Activated CD4-positive, alpha-beta memory T cell treated with anti-CD3 and anti-CD28 coated beads for 36 hours (primary cell): Measurements from ENCODE around the gene MYG1. TPM values are rescaled to one million over a fixed set of nuclear protein-coding genes. Genes with fewer than 3 reads are reported as not detected.

Source experiments
- CTCF ChIA-PET: fragments of 350-600 bp; sonication (Branson Sonifier 250); formaldehyde crosslinking; loops from one replicate; lab custom pipeline; 2021; ENCODE audit warnings: antibody characterized with exemption, inconsistent platforms; lab: Charles Lee
- POLR2A ChIA-PET: fragments of 350-600 bp; sonication (Branson Sonifier 250); formaldehyde crosslinking; loops from one replicate; lab custom pipeline; 2021; ENCODE audit warnings: antibody characterized with exemption; lab: Charles Lee
- DNase-seq: peaks from one replicate; pipeline ENCODE4 v3.0.0-alpha.2; 2020
- H3K27ac Mint-ChIP-seq: one replicate; pipeline ENCODE4 v1.8.0; 2021; ENCODE audit warnings: mixed read lengths
- H3K27me3 Mint-ChIP-seq: one replicate; pipeline ENCODE4 v1.8.0; 2021; ENCODE audit warnings: mixed read lengths
- H3K36me3 Mint-ChIP-seq: one replicate; pipeline ENCODE4 v1.8.0; 2021; ENCODE audit warnings: mixed read lengths
- H3K4me1 Mint-ChIP-seq: one replicate; pipeline ENCODE4 v1.8.0; 2021; ENCODE audit warnings: low read depth, mixed read lengths
- H3K4me3 Mint-ChIP-seq: one replicate; pipeline ENCODE4 v1.8.0; 2021; ENCODE audit warnings: mild to moderate bottlenecking, mixed read lengths
- H3K9me3 Mint-ChIP-seq: one replicate; pipeline ENCODE4 v1.8.0; 2021; ENCODE audit warnings: mixed read lengths
- intact Hi-C: fragments of 100-400 bp; cut with micrococcal nuclease; formaldehyde crosslinking; loops from one replicate; pipeline ENCODE4 v1.15.1; 2023
- total RNA-seq, 2 experiments: library from RNA; stranded (reverse); gene quantifications; one replicate each; pipeline ENCODE4 v1.2.3, GENCODE V29; 2021

The MYG1 gene
- total RNA-seq, 2 experiments from 2014 or later = 77.9 to 82.5 TPM

DNA sequence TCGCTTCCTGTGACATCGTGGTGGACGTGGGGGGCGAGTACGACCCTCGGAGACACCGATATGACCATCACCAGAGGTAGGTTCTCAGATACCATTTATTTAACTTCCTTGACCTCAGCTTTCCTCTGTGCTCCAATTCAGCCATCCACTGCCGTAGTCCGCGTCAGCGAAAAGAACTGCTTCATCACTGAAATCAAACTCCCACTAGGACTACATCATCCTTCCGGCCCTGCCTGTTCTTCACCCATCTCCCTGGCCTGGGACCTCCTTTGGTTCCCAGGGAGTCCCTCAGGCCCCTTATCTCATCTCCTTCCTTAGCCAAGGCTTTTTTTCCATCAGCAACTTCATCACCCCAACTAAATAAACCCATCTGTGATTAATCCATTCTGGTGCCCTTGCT is 692 bp downstream of the MYG1 start:
- Mint-ChIP-seq H3K4me3 (peak overlapping the region; percentile 89), H3K27ac (peak overlapping the region; percentile 85), H3K9me3 (no peaks in the 10 kb centered on the region), H3K27me3 (no peaks in the 10 kb centered on the region), H3K36me3 (peaks cover 52% of the 10 kb centered on the region), H3K4me1 (peaks cover 64% of the 10 kb centered on the region)
- ChIA-PET POLR2A (interaction anchor here (0.7 to 1.6 kb wide), 6 partner anchors 10 to 119 kb away, joined by 4 to 19 read pairs (median 5); partner anchors contain the start of genes AAAS, CSAD, ESPL1 and ZNF740), CTCF (interaction anchor here (0.9 to 5.8 kb wide), 9 partner anchors 11 to 208 kb away, joined by 3 to 66 read pairs (median 6); partner anchors contain the start of genes AAAS and ESPL1)
- peak; percentile 42 for DNase-seq
- intact Hi-C loops = no loop called here

DNA sequence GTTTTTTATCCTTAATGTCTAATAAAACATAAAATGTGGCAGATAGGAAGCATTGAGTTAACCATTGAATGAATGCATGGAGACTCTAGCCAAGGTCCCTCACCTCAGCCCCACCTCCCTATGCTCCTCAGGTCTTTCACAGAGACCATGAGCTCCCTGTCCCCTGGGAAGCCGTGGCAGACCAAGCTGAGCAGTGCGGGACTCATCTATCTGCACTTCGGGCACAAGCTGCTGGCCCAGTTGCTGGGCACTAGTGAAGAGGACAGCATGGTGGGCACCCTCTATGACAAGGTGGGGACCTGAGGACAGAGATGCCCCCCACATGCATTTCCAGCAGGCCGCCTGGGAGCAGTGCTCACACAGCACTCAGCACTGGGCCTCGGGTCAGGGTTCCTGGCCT is 3.4 kb downstream of the MYG1 start:
- Mint-ChIP-seq H3K4me1 (peaks cover 44% of the 10 kb centered on the region), H3K27ac (peak overlapping the region; percentile 15), H3K9me3 (no peaks in the 10 kb centered on the region), H3K36me3 (peaks cover 49% of the 10 kb centered on the region), H3K4me3 (no peak overlapping the region), H3K27me3 (no peaks in the 10 kb centered on the region)
- CTCF ChIA-PET = interaction anchor here (1.1 to 2.8 kb wide), 3 partner anchors 17 to 89 kb away, joined by 3 to 16 read pairs (median 3); partner anchors contain the start of gene AAAS
- POLR2A ChIA-PET = interaction anchor here (1.3 kb wide), 1 partner anchor 22 kb away, joined by 3 read pairs; no protein-coding TSS in a partner anchor
- intact Hi-C loops = no loop called here
- no peak for DNase-seq

DNA sequence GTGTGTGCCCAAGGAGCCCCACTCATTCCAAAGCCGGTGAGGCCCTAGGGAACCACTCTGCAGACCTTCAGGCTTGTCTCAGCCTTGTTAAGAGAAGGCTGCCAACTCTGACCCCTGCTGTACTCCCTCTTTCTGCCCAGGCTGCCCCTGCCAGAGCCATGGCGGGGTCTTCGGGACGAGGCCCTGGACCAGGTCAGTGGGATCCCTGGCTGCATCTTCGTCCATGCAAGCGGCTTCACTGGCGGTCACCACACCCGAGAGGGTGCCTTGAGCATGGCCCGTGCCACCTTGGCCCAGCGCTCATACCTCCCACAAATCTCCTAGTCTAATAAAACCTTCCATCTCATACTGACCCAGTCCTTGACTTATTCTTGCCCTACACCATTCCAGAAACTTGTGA is 7.3 kb downstream of the MYG1 start:
- Mint-ChIP-seq H3K36me3 (peaks cover 40% of the 10 kb centered on the region), H3K27ac (no peak overlapping the region), H3K27me3 (no peaks in the 10 kb centered on the region), H3K4me3 (no peak overlapping the region), H3K9me3 (no peaks in the 10 kb centered on the region), H3K4me1 (peaks cover 9% of the 10 kb centered on the region)
- DNase-seq = no peak
- POLR2A ChIA-PET = no interaction called here
- CTCF ChIA-PET = interaction anchor here (2.2 kb wide), 1 partner anchor 15 kb away, joined by 8 read pairs; the partner anchor contains the start of gene AAAS
- intact Hi-C loops = no loop called here

DNA sequence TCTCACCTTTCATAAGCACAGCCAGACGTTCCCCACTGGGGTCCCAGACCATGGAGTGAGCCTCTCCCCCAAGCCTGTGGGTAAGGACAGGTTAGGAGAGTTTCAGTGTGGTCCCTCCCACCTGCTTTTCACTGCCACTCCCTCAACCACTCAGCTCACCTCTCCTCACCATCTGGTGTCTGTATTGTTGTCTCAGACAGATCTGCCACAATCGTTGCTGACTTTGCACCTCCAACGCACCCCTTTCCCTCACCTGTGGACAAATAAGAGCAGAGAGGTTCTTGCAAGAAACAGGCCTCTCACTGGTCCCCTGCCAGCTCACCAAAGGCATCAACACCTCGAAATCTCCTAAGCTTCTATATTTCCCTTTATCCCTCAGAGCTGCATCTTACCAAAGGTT is 8.8 kb downstream of the MYG1 start:
- Mint-ChIP-seq H3K27ac (no peak overlapping the region), H3K4me3 (no peak overlapping the region), H3K9me3 (no peaks in the 10 kb centered on the region), H3K27me3 (no peaks in the 10 kb centered on the region), H3K36me3 (peaks cover 33% of the 10 kb centered on the region), H3K4me1 (no peaks in the 10 kb centered on the region)
- DNase-seq = no peak
- CTCF ChIA-PET = interaction anchor here (0.5 to 1.6 kb wide), 5 partner anchors 13 to 94 kb away, joined by 3 to 8 read pairs (median 3); partner anchors contain the start of gene AAAS
- intact Hi-C loops = no loop called here
- POLR2A ChIA-PET = interaction anchor here (1.4 kb wide), 1 partner anchor 9 kb away, joined by 3 read pairs; the partner anchor contains the start of gene MYG1

DNA sequence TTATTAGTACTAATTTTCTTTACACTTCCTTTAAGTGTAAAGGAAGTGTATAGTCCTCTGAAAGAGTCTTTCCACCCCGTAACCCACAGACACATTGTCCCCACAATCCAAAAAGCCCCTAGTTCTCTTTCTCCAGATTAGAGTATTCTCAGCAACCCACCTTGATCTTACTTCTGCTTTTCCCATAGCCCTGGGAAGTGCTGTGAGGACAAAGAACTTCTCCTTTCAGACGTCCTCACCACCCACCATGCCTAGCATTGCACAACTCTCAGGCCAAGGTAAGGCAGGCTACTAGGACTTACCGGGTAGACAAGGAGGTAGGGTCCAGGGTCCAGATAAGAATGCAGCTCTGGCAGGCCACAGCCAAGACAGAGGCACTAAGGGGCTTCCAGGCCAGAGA is 14.5 kb downstream of the MYG1 start:
- Mint-ChIP-seq H3K4me1 (peaks cover 5% of the 10 kb centered on the region), H3K9me3 (no peaks in the 10 kb centered on the region), H3K36me3 (peaks cover 35% of the 10 kb centered on the region), H3K27me3 (no peaks in the 10 kb centered on the region), H3K4me3 (no peak overlapping the region), H3K27ac (no peak overlapping the region)
- no peak for DNase-seq
- ChIA-PET CTCF (interaction anchor here (1.8 kb wide), 1 partner anchor 10 kb away, joined by 7 read pairs; no protein-coding TSS in a partner anchor), POLR2A (interaction anchor here (0.5 kb wide), 1 partner anchor 46 kb away, joined by 3 read pairs; the partner anchor contains the start of gene ESPL1)
- intact Hi-C loops = no loop called here

DNA sequence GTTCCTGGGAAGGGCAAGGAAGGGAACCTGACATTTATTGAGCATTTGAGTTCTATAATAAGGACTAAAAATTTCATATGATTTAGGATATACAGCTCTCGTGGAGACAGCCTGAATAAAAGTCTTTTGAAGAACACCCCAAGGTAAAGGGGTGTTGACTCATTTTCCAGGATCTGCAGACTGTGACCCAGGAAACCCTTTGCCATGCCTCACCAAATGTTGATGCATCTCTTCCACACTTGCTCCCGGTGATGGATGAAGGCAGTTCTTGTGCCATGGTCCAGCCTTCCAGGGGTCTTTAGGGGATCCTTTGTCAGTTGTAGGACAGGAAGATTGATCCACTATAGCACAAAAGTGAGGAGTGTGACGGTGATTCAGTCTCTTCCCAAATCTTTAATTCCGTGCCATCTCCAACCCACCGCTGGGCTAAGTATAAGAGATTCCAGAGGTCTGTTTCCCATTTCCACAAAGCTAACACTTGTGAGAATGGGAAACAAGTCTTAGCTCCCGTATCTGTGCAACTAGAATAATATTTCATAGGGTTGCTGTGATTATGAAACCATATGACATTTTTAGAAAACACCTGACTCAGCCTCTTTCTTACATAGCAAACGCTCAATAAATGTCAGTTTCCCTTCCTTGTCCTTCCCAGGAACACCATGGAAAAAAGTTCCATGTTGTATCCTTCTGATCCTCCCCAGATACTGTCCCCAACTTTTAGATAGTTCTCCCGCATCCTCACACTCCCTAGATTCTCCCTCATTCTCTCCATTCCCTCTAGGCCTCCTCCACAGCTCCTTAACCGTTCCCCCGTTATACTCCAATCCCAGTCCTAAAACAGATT is 21.1 kb downstream of the MYG1 start:
- no peaks in the 10 kb centered on the region for H3K27me3 Mint-ChIP-seq
- peak overlapping the region; percentile 86 for H3K4me3 Mint-ChIP-seq
- no peak for DNase-seq
- H3K4me1 Mint-ChIP-seq = peaks cover 33% of the 10 kb centered on the region
- POLR2A ChIA-PET = interaction anchor here (0.6 to 3.5 kb wide), 16 partner anchors 21 to 242 kb away, joined by 3 to 19 read pairs (median 4); partner anchors contain the start of genes ESPL1, MYG1, PFDN5 and PRR13
- CTCF ChIA-PET = interaction anchor here (0.6 to 14.7 kb wide), 61 partner anchors 10 to 314 kb away, joined by 3 to 252 read pairs (median 6); partner anchors contain the start of genes CSAD, EIF4B, ESPL1 and ITGB7
- intact Hi-C loops = loop anchor here (1.0 kb wide), 6 partner anchors 21 to 314 kb away; partner anchors contain the start of genes EIF4B, ESPL1, MYG1 and PFDN5
- H3K27ac Mint-ChIP-seq = peak overlapping the region; percentile 94
- H3K9me3 Mint-ChIP-seq = no peaks in the 10 kb centered on the region
- peaks cover 13% of the 10 kb centered on the region for H3K36me3 Mint-ChIP-seq

DNA sequence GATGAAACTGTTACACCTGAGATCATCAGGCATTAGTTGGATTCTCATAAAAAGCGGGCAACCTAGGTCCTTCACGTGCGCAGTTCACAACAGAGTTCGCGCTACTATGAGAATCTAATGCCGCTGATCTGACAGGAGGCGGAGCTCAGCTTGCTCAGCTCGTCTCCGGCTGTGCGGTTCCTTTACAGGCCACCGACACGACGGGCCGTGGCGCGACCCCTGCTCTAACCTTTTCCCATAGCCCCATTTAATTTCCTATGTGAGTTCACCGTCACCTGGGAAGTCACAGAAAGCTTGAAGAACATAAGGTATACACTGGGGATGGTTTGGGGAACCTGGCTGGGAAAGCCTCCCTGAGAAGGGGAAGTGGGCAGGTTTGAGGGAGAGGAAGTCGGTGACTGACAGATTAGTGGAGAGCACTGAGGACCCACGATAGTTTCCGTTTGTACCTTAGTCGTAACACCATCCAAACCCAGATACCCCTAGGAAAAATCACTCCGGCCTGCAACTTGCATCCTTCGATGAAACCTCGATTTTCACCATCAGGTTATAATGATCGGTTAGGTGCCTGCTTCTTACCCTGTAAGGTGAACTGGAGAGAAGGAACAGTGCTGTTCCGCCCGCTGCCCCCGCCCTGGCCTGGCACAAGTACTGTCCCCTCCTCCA is 24.8 kb downstream of the MYG1 start:
- H3K9me3 Mint-ChIP-seq = no peaks in the 10 kb centered on the region
- H3K27me3 Mint-ChIP-seq = no peaks in the 10 kb centered on the region
- H3K27ac Mint-ChIP-seq = peak overlapping the region; percentile 96
- H3K4me3 Mint-ChIP-seq = peak overlapping the region; percentile 87
- H3K4me1 Mint-ChIP-seq = peaks cover 35% of the 10 kb centered on the region
- H3K36me3 Mint-ChIP-seq = no peaks in the 10 kb centered on the region
- intact Hi-C loops = loop anchor here (1.0 kb wide), 6 partner anchors 21 to 176 kb away; partner anchors contain the start of genes PCBP2 and PRR13
- ChIA-PET POLR2A (interaction anchor here (0.6 to 2.8 kb wide), 13 partner anchors 12 to 184 kb away, joined by 3 to 21 read pairs (median 4); partner anchors contain the start of genes ESPL1, MYG1, PFDN5 and SP1), CTCF (interaction anchor here (0.7 to 14.7 kb wide), 28 partner anchors 10 to 351 kb away, joined by 3 to 252 read pairs (median 4); partner anchors contain the start of genes ATP5MC2, CSAD, MYG1 and PFDN5)
- DNase-seq = peak; percentile 73

DNA sequence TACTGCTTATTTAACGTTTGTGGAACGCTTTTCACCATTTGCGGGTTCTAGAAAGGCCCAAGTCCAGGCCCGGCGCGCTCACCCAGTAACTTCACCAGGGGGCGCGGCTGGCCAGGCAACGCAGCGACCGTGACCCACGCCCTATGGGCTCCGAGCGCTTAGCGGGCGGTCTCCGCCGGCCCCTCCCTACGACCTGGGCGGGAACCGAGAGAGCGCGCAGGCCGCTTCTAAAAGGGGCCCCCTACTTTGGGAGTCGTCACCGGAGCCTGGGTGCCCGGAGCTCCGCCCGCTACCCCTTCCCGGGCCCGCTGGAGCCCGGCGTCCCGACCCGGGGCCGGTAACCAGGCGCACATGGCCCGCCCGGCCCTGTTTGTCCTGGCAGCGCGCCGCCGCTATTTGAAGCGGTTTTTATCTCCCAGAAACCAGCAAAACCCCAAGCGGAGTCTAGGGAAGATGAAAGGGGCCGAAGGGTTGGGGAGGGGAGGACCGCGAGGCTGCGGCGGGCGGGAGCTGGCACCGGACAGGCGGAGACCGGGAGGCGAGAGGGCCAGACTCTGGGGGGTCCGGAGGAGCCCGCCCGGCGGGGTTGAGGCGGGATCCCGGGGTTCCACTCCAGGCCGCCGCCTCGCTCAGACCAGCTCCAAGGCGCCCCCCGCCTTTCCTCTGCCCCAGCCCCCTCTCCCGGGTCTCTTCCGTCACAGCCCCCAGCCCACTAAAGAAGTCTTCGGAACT is 25.4 kb downstream of the MYG1 start:
- peak; percentile 94 for DNase-seq
- Mint-ChIP-seq H3K27ac (peak overlapping the region; percentile 96), H3K27me3 (no peaks in the 10 kb centered on the region), H3K9me3 (no peaks in the 10 kb centered on the region), H3K36me3 (no peaks in the 10 kb centered on the region), H3K4me3 (peak overlapping the region; percentile 87), H3K4me1 (peaks cover 33% of the 10 kb centered on the region)
- intact Hi-C loops = loop anchor here (1.0 kb wide), 6 partner anchors 20 to 175 kb away; partner anchors contain the start of genes PCBP2 and PRR13
- ChIA-PET POLR2A (interaction anchor here (0.7 to 2.8 kb wide), 12 partner anchors 11 to 176 kb away, joined by 3 to 21 read pairs (median 3); partner anchors contain the start of genes CSAD, MYG1, SP1 and SP7), CTCF (interaction anchor here (0.6 to 14.7 kb wide), 19 partner anchors 10 to 351 kb away, joined by 3 to 252 read pairs (median 4); partner anchors contain the start of genes ATP5MC2, CSAD, MYG1 and SP1)

DNA sequence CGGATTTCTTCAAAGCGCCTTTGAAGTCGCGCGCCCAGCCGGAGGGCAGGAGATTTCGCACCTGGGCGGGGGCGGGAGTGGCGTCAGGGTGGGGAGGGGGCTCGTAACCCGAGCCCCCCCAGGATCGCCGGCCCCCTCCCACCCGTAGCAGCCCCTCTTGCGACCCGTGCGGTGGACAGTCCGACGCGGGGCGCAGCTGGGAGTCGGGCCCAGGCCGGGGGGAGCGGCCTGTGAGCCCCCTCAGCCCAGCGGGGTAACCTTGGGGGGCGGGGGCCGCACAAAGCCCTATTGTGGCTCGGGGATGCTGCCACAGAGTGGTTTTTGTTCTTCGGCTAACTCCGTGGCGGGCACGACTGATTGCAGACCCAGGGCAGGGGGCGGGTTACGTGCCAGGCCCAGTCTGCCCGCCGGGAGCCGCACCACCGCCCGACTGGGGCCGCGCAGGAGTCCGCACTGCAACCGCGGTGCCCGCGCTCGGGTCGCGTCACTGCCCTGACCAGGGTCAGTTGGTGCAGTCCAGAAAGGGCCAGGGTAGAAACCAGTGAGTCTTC is 26.1 kb downstream of the MYG1 start:
- Mint-ChIP-seq H3K9me3 (no peaks in the 10 kb centered on the region), H3K4me1 (peaks cover 27% of the 10 kb centered on the region)

More for the DNA sequence above, 26.1 kb downstream of the MYG1 start:
- DNase-seq = peak; percentile 55
- intact Hi-C loops = no loop called here
- POLR2A ChIA-PET = interaction anchor here (0.7 to 2.8 kb wide), 10 partner anchors 10 to 175 kb away, joined by 3 to 21 read pairs (median 4); partner anchors contain the start of genes CSAD, MYG1, SP1 and SP7
- Mint-ChIP-seq H3K27ac (peak overlapping the region; percentile 42), H3K4me3 (peak overlapping the region; percentile 87), H3K27me3 (no peaks in the 10 kb centered on the region), H3K36me3 (no peaks in the 10 kb centered on the region)
- CTCF ChIA-PET = interaction anchor here (0.6 to 14.7 kb wide), 18 partner anchors 11 to 350 kb away, joined by 3 to 252 read pairs (median 4); partner anchors contain the start of genes ATP5MC2, CSAD, SP1 and ZNF740
